ENCODE measurements around the gene UBE2G2. TPM values are rescaled to one million over a fixed set of nuclear protein-coding genes. Genes with fewer than 3 reads are reported as not detected.
A peak's percentile ranks its signal among the peaks of the same experiment; 100 is the strongest.

UBE2G2 gene
- total RNA-seq, 1 experiment from 2014 or later, result 117 TPM

DNA sequence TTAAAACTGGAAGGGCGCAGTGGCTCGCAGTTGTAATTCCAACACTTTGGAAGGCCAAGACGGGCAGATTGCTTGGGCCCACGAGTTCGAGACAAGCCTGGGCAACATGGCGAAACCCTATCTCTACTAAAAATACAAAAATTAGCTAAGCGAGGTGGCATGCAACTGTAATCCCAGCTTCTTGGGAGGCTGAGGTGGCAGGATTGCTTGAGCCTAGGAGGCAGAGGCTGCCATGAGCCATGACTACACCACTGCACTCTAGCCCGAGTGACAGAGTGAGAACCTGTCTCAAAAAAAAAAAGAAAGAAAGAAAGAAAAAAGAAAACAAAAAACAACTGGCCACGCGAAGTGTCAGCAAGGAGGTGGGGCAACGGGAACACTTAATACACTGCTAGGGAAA, 6.3 kb downstream of the UBE2G2 start:
- POLR2A ChIA-PET, result no interaction called here
- TF ChIP-seq TCF7 (CRISPR knock-in tag; IDR thresholded peaks at IDR 0.05; ENCODE audit: low read depth), result no peak
- TF ChIP-seq, protein P1, sequence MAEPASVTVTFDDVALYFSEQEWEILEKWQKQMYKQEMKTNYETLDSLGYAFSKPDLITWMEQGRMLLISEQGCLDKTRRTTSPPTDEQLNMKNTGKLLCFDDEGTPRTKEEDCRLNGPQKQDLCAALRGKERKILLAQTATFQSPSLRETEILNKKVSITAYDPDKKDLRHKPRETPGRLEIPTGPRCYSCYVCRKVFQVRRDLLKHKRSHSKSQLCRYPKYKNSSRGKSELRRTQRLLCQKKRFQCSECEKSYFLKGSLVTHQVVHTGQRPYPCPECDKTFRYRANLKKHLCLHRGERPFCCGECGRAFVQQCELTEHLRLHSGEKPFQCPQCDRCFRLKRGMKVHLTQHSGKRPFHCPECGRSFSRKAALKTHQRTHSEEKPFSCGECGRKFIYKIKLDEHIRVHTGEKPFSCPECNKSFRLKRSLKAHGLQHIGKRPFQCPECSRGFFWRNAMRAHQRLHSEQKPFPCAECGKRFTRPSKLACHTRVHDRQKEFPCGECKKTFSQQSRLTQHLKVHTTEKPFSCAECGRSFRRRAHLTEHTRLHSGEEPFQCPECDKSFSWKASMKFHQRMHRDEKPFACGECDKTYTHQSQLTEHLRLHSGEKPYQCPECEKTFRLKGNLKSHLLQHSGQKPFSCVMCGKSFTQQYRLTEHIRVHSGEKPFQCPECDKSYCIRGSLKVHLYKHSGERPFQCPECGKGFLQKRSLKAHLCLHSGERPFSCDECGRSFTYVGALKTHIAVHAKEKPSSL (CRISPR knock-in tag; conservative IDR thresholded peaks at IDR 0.05), result no peak

DNA sequence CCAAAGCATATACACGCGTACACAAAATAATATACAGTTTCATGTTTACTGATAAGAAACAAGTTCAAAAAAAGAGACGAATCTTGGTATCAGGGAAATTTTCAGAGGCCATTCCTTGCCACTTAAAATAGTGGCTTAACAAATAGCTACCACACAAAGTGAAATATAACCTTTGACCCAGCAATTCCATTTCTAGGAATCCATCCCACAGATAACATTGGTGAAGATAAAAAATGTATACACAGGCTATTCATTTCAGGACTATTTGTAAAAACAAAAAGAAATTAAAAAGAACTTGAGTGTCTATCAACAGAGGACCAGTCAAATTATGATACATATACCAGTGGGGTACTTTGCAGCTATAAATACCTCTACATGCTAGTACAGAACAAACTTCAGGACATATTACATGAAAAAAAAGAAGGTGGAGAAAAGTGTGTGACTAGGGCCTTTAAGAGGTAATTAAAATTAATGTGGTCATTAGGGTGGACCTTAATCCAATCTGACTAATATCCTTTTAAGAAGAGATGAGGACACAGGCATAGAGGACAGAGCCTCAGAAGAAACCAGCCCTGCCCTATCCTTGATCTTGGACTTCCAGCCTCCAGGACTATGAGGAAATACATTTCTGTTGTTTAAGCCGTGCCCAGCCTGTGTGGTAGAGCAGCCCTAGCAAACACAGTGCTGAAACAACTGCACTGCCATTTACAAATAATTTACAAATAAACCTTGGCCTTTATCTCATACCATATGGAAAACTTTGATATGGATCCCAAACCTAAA, 7.8 kb downstream of the UBE2G2 start:
- Mint-ChIP-seq H3K4me3 (no peak overlapping the region), H3K9me3 (peaks cover 6% of the 10 kb centered on the region; the same call in 1 of the 2 replicates), H3K27me3 (ENCODE audit: low read depth) (no peaks in the 10 kb centered on the region), H3K36me3 (peaks cover 51% of the 10 kb centered on the region), H3K4me1 (peaks cover 24% of the 10 kb centered on the region), H3K27ac (peak overlapping the region; percentile 80)
- ATAC-seq (no peak), DNase-seq (ENCODE audit: low spot score) (no peak)
- CTCF ChIA-PET, result interaction anchor here (0.6 to 2.1 kb wide), 57 partner anchors 8 to 452 kb away, joined by 3 to 53 read pairs (median 5); partner anchors contain the start of genes KRTAP10-12, KRTAP10-4, KRTAP10-5 and LRRC3
- POLR2A ChIA-PET, result interaction anchor here (0.5 to 1.2 kb wide), 3 partner anchors 8 to 402 kb away, joined by 3 read pairs; partner anchors contain the start of genes KRTAP10-12 and UBE2G2
- TF ChIP-seq FOXJ3 (CRISPR knock-in tag; IDR thresholded peaks at IDR 0.05; ENCODE audit: borderline replicate concordance) (no peak), HMGA2 (CRISPR knock-in tag; IDR thresholded peaks at IDR 0.05) (no peak), USF1 (CRISPR knock-in tag; IDR thresholded peaks at IDR 0.05) (no peak), TCF7 (CRISPR knock-in tag; IDR thresholded peaks at IDR 0.05; ENCODE audit: low read depth) (no peak), NR1H2 (CRISPR knock-in tag; IDR thresholded peaks at IDR 0.05) (no peak), JUN (CRISPR knock-in tag; IDR thresholded peaks at IDR 0.05) (no peak), ZNF317 (CRISPR knock-in tag; IDR thresholded peaks at IDR 0.05; ENCODE audit: borderline replicate concordance, low read depth) (no peak), MYBL2 (CRISPR knock-in tag; IDR thresholded peaks at IDR 0.05) (no peak), ZNF121 (CRISPR knock-in tag; IDR thresholded peaks at IDR 0.05) (no peak), ZNF396 (CRISPR knock-in tag; IDR thresholded peaks at IDR 0.05; ENCODE audit: borderline replicate concordance) (no peak), NR3C1 (CRISPR knock-in tag; conservative IDR thresholded peaks at IDR 0.05; ENCODE audit: low read depth) (no peak), ZNF532 (CRISPR knock-in tag; IDR thresholded peaks at IDR 0.05; ENCODE audit: borderline replicate concordance) (no peak), TEAD4 (CRISPR knock-in tag; IDR thresholded peaks at IDR 0.05) (no peak), JAZF1 (CRISPR knock-in tag; IDR thresholded peaks at IDR 0.05) (no peak), NFYB (CRISPR knock-in tag; conservative IDR thresholded peaks at IDR 0.05; ENCODE audit: low read depth) (no peak)

More for the DNA sequence above, 6.3 kb downstream of the UBE2G2 start:
- ATAC-seq (no peak), DNase-seq (ENCODE audit: low spot score) (no peak)
- peaks cover 56% of the 10 kb centered on the region for H3K36me3 Mint-ChIP-seq
- CTCF ChIA-PET, result no interaction called here
- peak overlapping the region; percentile 60 for H3K27ac Mint-ChIP-seq
- H3K4me3 Mint-ChIP-seq, result no peak overlapping the region
- peaks cover 6% of the 10 kb centered on the region; the same call in 1 of the 2 replicates for H3K9me3 Mint-ChIP-seq
- H3K27me3 Mint-ChIP-seq (ENCODE audit: low read depth), result no peaks in the 10 kb centered on the region
- peaks cover 31% of the 10 kb centered on the region for H3K4me1 Mint-ChIP-seq
